HG03280 (cell line): ENCODE data around the gene ZNF300.
"Not testable (repeated sequence)": the region's sequence is repeated elsewhere in the genome, so short reads cannot be mapped to it uniquely, and the experiment has no call there.

ENCODE experiments used
- ATAC-seq: cut with Tn5 transposase; IDR thresholded peaks from one replicate; pipeline ENCODE4 v1.9.1; 2021; ENCODE audit warnings: mild to moderate bottlenecking, moderate library complexity; ENCODE audit not compliant: unreplicated experiment

The ZNF300 gene

GRCh38 chr5:150846308-150846653 is 58.5 kb downstream of the ZNF300 start, which contains the start of gene IRGM:
Gene IRGM (plus strand): TSS chr5:150846521. CDS start chr5:150848124, 1,603 bp downstream.
- not testable (repeated sequence) for ATAC-seq

- not testable (repeated sequence) for ATAC-seq
These were observed 59.5 kb downstream of the ZNF300 start for GRCh38 chr5:150845185-150845859.
